GM12878 (cell line): ENCODE measurements around the gene ZBTB7B. TPM values are rescaled to one million over a fixed set of nuclear protein-coding genes. Genes with fewer than 3 reads are reported as not detected.

Experiments used
- ATAC-seq: fragments of 200-7000 bp; cut with Tn5 transposase; 3 replicates; pipeline ENCODE4 v1.9.1; 2020; ENCODE audit warnings: mild to moderate bottlenecking, moderate library complexity
- BruUV-seq: library from RNA; stranded (reverse); fragments of 400-500 nt; replicated peaks from 2 replicates; lab custom pipeline; 2021; lab: Mats Ljungman, UMichigan
- CTCF ChIA-PET: fragments of 300-600 bp; sonication (Branson Sonifier 250); formaldehyde crosslinking; extraction: SDS; loops from one replicate; lab custom pipeline; 2021; ENCODE audit warnings: inconsistent platforms; lab: Yijun Ruan, JAX
- POLR2A ChIA-PET: fragments of 350-600 bp; formaldehyde crosslinking; extraction: SDS; loops from one replicate; lab custom pipeline; 2021; ENCODE audit warnings: inconsistent platforms; lab: Charles Lee
- RAD21 ChIA-PET: fragments of 300-600 bp; sonication (Branson Sonifier 250); formaldehyde crosslinking; loops from one replicate; lab custom pipeline; 2023; ENCODE audit warnings: antibody characterized with exemption; ENCODE audit not compliant: unreplicated experiment; lab: Charles Lee
- SMC1A ChIA-PET: fragments of 300-600 bp; sonication (Branson Sonifier 250); formaldehyde crosslinking; loops from one replicate; lab custom pipeline; 2023; ENCODE audit not compliant: unreplicated experiment, uncharacterized antibody; lab: Charles Lee
- DNase-seq: peaks from one replicate; pipeline ENCODE4 v3.0.0-alpha.2; 2011; ENCODE audit warnings: low read depth, low spot score
- FAIRE-seq: peaks from 3 replicates; lab custom pipeline; 2011; peaks lifted over from hg19 to GRCh38; lab: Jason Lieb, UNC
- H2AFZ ChIP-seq: 2 replicates; pipeline ENCODE4 v1.6.0; 2011; ENCODE audit warnings: low read depth, low read length, control low read depth; ENCODE audit not compliant: control insufficient read depth
- H3K27ac ChIP-seq: 2 replicates; pipeline ENCODE4 v1.5.1; 2011; ENCODE audit warnings: control low read depth; ENCODE audit not compliant: control insufficient read depth, insufficient read depth
- H3K27me3 ChIP-seq, 2 experiments: replicated peaks in 1 of 2; 2 replicates each; pipeline versions ENCODE4 v1.6.0 to v1.6.1; 2011; ENCODE audit warnings: low read length in 1 of 2; ENCODE audit not compliant: control insufficient read depth in 2 of 2, insufficient read depth in 2 of 2
- H3K36me3 ChIP-seq, 2 experiments: 2 replicates each; pipeline ENCODE4 v1.5.1; 2011; ENCODE audit warnings: low read length in 1 of 2; ENCODE audit not compliant: control insufficient read depth in 2 of 2, insufficient read depth in 2 of 2
- H3K4me1 ChIP-seq: 2 replicates; pipeline ENCODE4 v1.6.1; 2011; ENCODE audit warnings: mild to moderate bottlenecking, low read length, moderate library complexity, mixed read lengths; ENCODE audit not compliant: control insufficient read depth, insufficient read depth
- H3K4me2 ChIP-seq: 2 replicates; pipeline ENCODE4 v1.6.0; 2011; ENCODE audit warnings: control low read depth; ENCODE audit not compliant: control insufficient read depth, insufficient read depth
- H3K4me3 ChIP-seq: fragments of 200-600 bp; sonication (generic); 2 replicates; pipeline ENCODE4 v1.5.1; 2016
- H3K79me2 ChIP-seq: 2 replicates; pipeline ENCODE4 v1.6.0; 2011; ENCODE audit warnings: low read length; ENCODE audit not compliant: control insufficient read depth, insufficient read depth
- H3K9ac ChIP-seq: 2 replicates; pipeline ENCODE4 v1.8.0; 2011; ENCODE audit warnings: low read length, control low read depth, mixed read lengths; ENCODE audit not compliant: control insufficient read depth, insufficient read depth
- H3K9me3 ChIP-seq: replicated peaks from 3 replicates; pipeline ENCODE4 v1.5.1; 2011; ENCODE audit warnings: mild to moderate bottlenecking, low read length; ENCODE audit not compliant: control insufficient read depth, insufficient read depth
- H4K20me1 ChIP-seq: 2 replicates; pipeline ENCODE4 v1.6.0; 2011; ENCODE audit not compliant: control insufficient read depth, insufficient read depth
- BACH1 ChIP-seq: fragments of 450-650 bp; IDR thresholded peaks from 2 replicates; pipeline ENCODE4 v1.6.1; 2017; ENCODE audit warnings: mild to moderate bottlenecking, borderline replicate concordance
- EED ChIP-seq: sonication (generic); IDR thresholded peaks from 2 replicates; pipeline ENCODE4 v1.6.1; 2016; ENCODE audit warnings: antibody characterized with exemption, low read depth
- WGBS: methylation state at CpG from one replicate; pipeline ENCODE4 v1.1.6; 2016; ENCODE audit warnings: low lambda C conversion rate; ENCODE audit not compliant: insufficient replicate concordance, insufficient coverage; ENCODE audit errors: missing lambda C conversion rate; 5-methylcytosine and 5-hydroxymethylcytosine counted together
- in situ Hi-C: fragments of 300-500 bp; cut with MboI; formaldehyde crosslinking; loops from 9 replicates; pipeline ENCODE4 v1.14.3; 2018; ENCODE audit warnings: mixed read lengths
- intact Hi-C: fragments of 100-400 bp; cut with micrococcal nuclease; formaldehyde crosslinking; loops from one replicate; pipeline ENCODE4 v1.14.2; 2022; ENCODE audit not compliant: unreplicated experiment
- polyA plus RNA-seq, 11 experiments: library from polyadenylated mRNA; depleted of rRNA in 4 of 11; unstranded in 6 of 11; stranded (reverse) in 5 of 11; fragments of >200 nt; fragmentation: Nextera tagmentation in 4 of 11; fragmentation: Illumina TruSeq in 1 of 11; extraction: Ambion mirVana in 4 of 11; extraction: Trizol in 1 of 11; gene quantifications; 1 replicate in 1 of 11; 2 replicates in 10 of 11; pipeline versions ENCODE4 v1.2.1 to v1.2.3, GENCODE V29; 2011 to 2016; ENCODE audit warnings: inconsistent platforms in 2 of 11, missing spikeins in 2 of 11, low read depth in 1 of 11
- total RNA-seq, 4 experiments: library from RNA; depleted of rRNA in 3 of 4; stranded (reverse); fragments of >200 nt in 3 of 4; fragmentation: Illumina TruSeq in 1 of 4; extraction: Trizol in 1 of 4; gene quantifications; 2 replicates each; pipeline versions ENCODE4 v1.2.1 to v1.2.3, GENCODE V29; 2013 to 2021

ZBTB7B gene
- total and polyA plus RNA-seq, 10 of the 15 experiments (the other 5 are each of a cell fraction or from before 2014, with no cell fraction given), result 0.11 to 44.9 (median 11.3) TPM

DNA sequence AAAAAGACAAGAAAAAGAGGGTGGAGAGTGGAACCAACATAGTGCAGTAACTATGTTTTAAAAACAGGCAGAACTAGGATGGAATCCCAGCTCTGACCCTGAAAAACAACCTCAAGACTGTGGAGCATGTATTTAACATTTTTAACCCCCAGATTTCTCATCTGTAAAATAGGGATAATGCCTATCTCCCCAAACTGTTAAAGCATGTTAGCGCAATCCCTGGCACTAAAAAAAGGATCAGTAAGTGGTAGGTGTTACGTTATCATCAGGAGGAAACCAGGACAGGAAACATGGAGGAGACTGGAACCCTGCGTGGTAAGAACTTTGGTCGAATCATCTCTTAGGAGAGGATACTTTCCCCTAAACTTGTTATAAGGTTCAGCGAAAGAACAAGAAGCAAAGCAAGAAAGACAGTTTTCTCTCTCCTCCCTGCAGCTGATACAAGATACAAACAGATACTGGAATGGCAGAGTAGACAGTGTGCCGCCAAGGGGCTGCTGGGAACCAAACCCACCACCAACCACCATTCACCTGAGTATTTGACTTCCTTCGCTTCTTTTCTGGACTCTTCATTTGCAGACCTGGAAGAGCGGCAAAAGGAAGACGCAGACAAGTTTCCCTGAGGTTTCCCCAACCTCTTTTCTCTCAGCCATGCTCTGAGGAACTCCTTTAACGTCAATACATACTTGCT, 42.0 kb upstream of the ZBTB7B start:
- peaks cover 5 to 10% of the 10 kb centered on the region in 2 experiments; a peak in 3 of 4 replicates for H3K36me3 ChIP-seq
- peak overlapping the region; percentile 81 for H3K9ac ChIP-seq
- H2AFZ ChIP-seq, result no peak overlapping the region
- H4K20me1 ChIP-seq, result no peaks in the 10 kb centered on the region
- peaks cover 11% of the 10 kb centered on the region for H3K4me1 ChIP-seq
- ChIA-PET POLR2A (interaction anchor here (0.5 to 12.3 kb wide), 9 partner anchors 9 to 267 kb away, joined by 3 to 140 read pairs (median 6); partner anchors contain the start of genes CKS1B, PMVK and SHC1), SMC1A (interaction anchor here (0.8 to 3.1 kb wide), 9 partner anchors 9 to 62 kb away, joined by 3 to 14 read pairs (median 4); partner anchors contain the start of genes CKS1B, FLAD1 and SHC1), CTCF (interaction anchor here (0.6 to 2.7 kb wide), 17 partner anchors 9 to 401 kb away, joined by 3 to 20 read pairs (median 6); partner anchors contain the start of genes ADAM15, PMVK and SHC1), RAD21 (interaction anchor here (0.6 to 2.4 kb wide), 7 partner anchors 10 to 91 kb away, joined by 3 to 15 read pairs (median 5); partner anchors contain the start of genes ADAM15, KCNN3, PMVK and SHC1)
- TF ChIP-seq BACH1, result no peak
- TF ChIP-seq EED, result no peak
- intact Hi-C loops, result loop anchor here (2.0 to 5.0 kb wide), 2 partner anchors 24 to 42 kb away; partner anchors contain the start of genes PMVK and ZBTB7B
- H3K4me2 ChIP-seq, result peak overlapping the region; percentile 84
- H3K79me2 ChIP-seq, result peaks cover 31% of the 10 kb centered on the region
- H3K4me3 ChIP-seq, result peak overlapping the region; percentile 88
- H3K27ac ChIP-seq, result peak overlapping the region; percentile 97
- H3K27me3 ChIP-seq, result no peaks in the 10 kb centered on the region
- FAIRE-seq, result peak; percentile 73
- WGBS, result 0% methylated on average over 10 of the region's 10 CpGs
- no peak for ATAC-seq
- H3K9me3 ChIP-seq, result no peaks in the 10 kb centered on the region
- no peak for DNase-seq
- in situ Hi-C loops, result no loop called here
- TSS peak; percentile 65 for BruUV-seq
